ENCODE results near the gene CHMP1A. TPM values are rescaled to one million over a fixed set of nuclear protein-coding genes. Genes with fewer than 3 reads are reported as not detected.

CHMP1A gene
- total and polyA plus RNA-seq, 5 experiments from 2014 or later = 48.9 to 75.4 (median 58.3) TPM

Other genes with a start within 250 kb of the CHMP1A start
- gene ANKRD11, start 167.1 kb downstream of the CHMP1A start, total RNA-seq = 100 to 1,000 TPM; 326 to 328 TPM
- gene ANKRD11, start 167.1 kb downstream of the CHMP1A start, polyA plus RNA-seq = 10 to 100 TPM in 2 of 3 donors, 1 to 10 TPM in 1; 8.9 to 61.1 (median 13.9) TPM
- gene SPG7, start 149.3 kb downstream of the CHMP1A start, total RNA-seq = 100 to 1,000 TPM; 164 to 169 TPM
- gene SPG7, start 149.3 kb downstream of the CHMP1A start, polyA plus RNA-seq = 10 to 100 TPM; 44.8 to 58.2 (median 44.9) TPM
- 1,000 to 10,000 TPM; 5,034 to 5,103 TPM for gene RPL13, start 97.0 kb downstream of the CHMP1A start, total RNA-seq
- 1,000 to 10,000 TPM; 5,034 to 7,902 (median 7,525) TPM for gene RPL13, start 97.0 kb downstream of the CHMP1A start, polyA plus RNA-seq
- gene CPNE7, start 82.0 kb downstream of the CHMP1A start, total RNA-seq = under 1 TPM in 1 of 2 experiments, not detected in 1; 0.23 TPM
- under 1 TPM in 1 of 3 donors, not detected in 2; 0.53 TPM for gene CPNE7, start 82.0 kb downstream of the CHMP1A start, polyA plus RNA-seq
- gene DPEP1, start 44.1 kb downstream of the CHMP1A start, total RNA-seq = not detected
- not detected for gene DPEP1, start 44.1 kb downstream of the CHMP1A start, polyA plus RNA-seq
- gene SPATA33, start 128 bp upstream of the CHMP1A start, total RNA-seq = 1 to 10 TPM; 6.2 to 7.7 TPM
- gene SPATA33, start 128 bp upstream of the CHMP1A start, polyA plus RNA-seq = 1 to 10 TPM; 1.7 to 3.0 (median 2.3) TPM
- gene CDK10, start 29.0 kb upstream of the CHMP1A start, total RNA-seq = 100 to 1,000 TPM; 129 to 135 TPM
- gene CDK10, start 29.0 kb upstream of the CHMP1A start, polyA plus RNA-seq = 10 to 100 TPM; 25.4 to 63.3 (median 27.3) TPM
- gene SPATA2L, start 44.0 kb upstream of the CHMP1A start, total RNA-seq = 1 to 10 TPM; 6.9 to 8.1 TPM
- 1 to 10 TPM; 3.5 to 6.4 (median 5.4) TPM for gene SPATA2L, start 44.0 kb upstream of the CHMP1A start, polyA plus RNA-seq
- gene VPS9D1, start 63.2 kb upstream of the CHMP1A start, total RNA-seq = 10 to 100 TPM; 16.5 to 17.0 TPM
- gene VPS9D1, start 63.2 kb upstream of the CHMP1A start, polyA plus RNA-seq = 1 to 10 TPM in 1 of 3 donors, under 1 TPM in 2; 0.53 to 1.3 (median 0.91) TPM
- 100 to 1,000 TPM; 168 to 171 TPM for gene ZNF276, start 63.8 kb upstream of the CHMP1A start, total RNA-seq
- gene ZNF276, start 63.8 kb upstream of the CHMP1A start, polyA plus RNA-seq = 10 to 100 TPM; 15.0 to 56.0 (median 19.6) TPM
- 1 to 10 TPM; 3.7 to 6.1 TPM for gene FANCA, start 158.9 kb upstream of the CHMP1A start, total RNA-seq
- gene FANCA, start 158.9 kb upstream of the CHMP1A start, polyA plus RNA-seq = 1 to 10 TPM in 2 of 3 donors, under 1 TPM in 1; 0.98 to 7.4 (median 1.5) TPM
- 1 to 10 TPM; 1.0 to 2.3 TPM for gene SPIRE2, start 170.8 kb upstream of the CHMP1A start, total RNA-seq
- under 1 TPM in 1 of 3 donors, not detected in 2; 0.16 TPM for gene SPIRE2, start 170.8 kb upstream of the CHMP1A start, polyA plus RNA-seq
- gene TCF25, start 215.9 kb upstream of the CHMP1A start, total RNA-seq = 100 to 1,000 TPM; 260 to 294 TPM
- 100 to 1,000 TPM in 1 of 3 donors, 10 to 100 TPM in 2; 86.8 to 107 (median 95.4) TPM for gene TCF25, start 215.9 kb upstream of the CHMP1A start, polyA plus RNA-seq

Measured in naive thymus-derived CD8-positive, alpha-beta T cell (primary cell).